Caco-2 (cell line): Measurements from ENCODE around the gene TRDN. TPM values are rescaled to one million over a fixed set of nuclear protein-coding genes. Genes with fewer than 3 reads are reported as not detected.

Experiments
- BruUV-seq: library from RNA; stranded (reverse); fragments of 400-500 nt; replicated peaks from 2 replicates; lab custom pipeline; 2021; lab: Mats Ljungman, UMichigan
- CTCF ChIA-PET: fragments of 300-600 bp; sonication (Branson Sonifier 250); formaldehyde crosslinking; loops from one replicate; lab custom pipeline; 2022; ENCODE audit warnings: antibody characterized with exemption; lab: Charles Lee
- POLR2A ChIA-PET: fragments of 300-600 bp; sonication (Branson Sonifier 250); formaldehyde crosslinking; loops from one replicate; lab custom pipeline; 2022; ENCODE audit warnings: antibody characterized with exemption; lab: Charles Lee
- DNase-seq, 2 experiments: peaks; one replicate each; pipeline versions ENCODE4 v3.0.0 to v3.0.0-alpha.2; 2020 to 2022
- H3K27me3 ChIP-seq: replicated peaks from 2 replicates; pipeline ENCODE4 v1.6.0; 2011; ENCODE audit warnings: low read length; ENCODE audit not compliant: control insufficient read depth, insufficient read depth
- H3K36me3 ChIP-seq: 2 replicates; pipeline ENCODE4 v1.5.1; 2011; ENCODE audit warnings: low read length; ENCODE audit not compliant: control insufficient read depth, insufficient read depth
- H3K4me1 ChIP-seq: fragments of 250-450 bp; sonication (Bioruptor Pico); 2 replicates; pipeline ENCODE4 v1.5.1; 2020; ENCODE audit warnings: mild to moderate bottlenecking
- H3K4me3 ChIP-seq: 2 replicates; pipeline ENCODE4 v1.5.1; 2011; ENCODE audit warnings: low read depth, mild to moderate bottlenecking, control low read depth, low read length
- H3K9me3 ChIP-seq: fragments of 250-450 bp; sonication (Bioruptor Pico); 2 replicates; pipeline ENCODE4 v1.5.1; 2020; ENCODE audit warnings: mild to moderate bottlenecking, moderate library complexity
- H3K27ac Mint-ChIP-seq: one replicate; pipeline ENCODE4 v1.8.0; 2022; ENCODE audit warnings: mixed read lengths; ENCODE audit not compliant: unreplicated experiment
- H3K27me3 Mint-ChIP-seq: one replicate; pipeline ENCODE4 v1.8.0; 2022; ENCODE audit warnings: mixed read lengths; ENCODE audit not compliant: insufficient read depth, unreplicated experiment
- H3K36me3 Mint-ChIP-seq: one replicate; pipeline ENCODE4 v1.8.0; 2022; ENCODE audit warnings: mild to moderate bottlenecking, mixed read lengths; ENCODE audit not compliant: insufficient read depth, unreplicated experiment
- H3K4me1 Mint-ChIP-seq: one replicate; pipeline ENCODE4 v1.8.0; 2022; ENCODE audit warnings: low read depth, mixed read lengths; ENCODE audit not compliant: unreplicated experiment
- H3K4me3 Mint-ChIP-seq: one replicate; pipeline ENCODE4 v1.8.0; 2022; ENCODE audit warnings: mild to moderate bottlenecking, moderate library complexity, mixed read lengths; ENCODE audit not compliant: unreplicated experiment
- H3K9me3 Mint-ChIP-seq: one replicate; pipeline ENCODE4 v1.8.0; 2022; ENCODE audit warnings: mixed read lengths; ENCODE audit not compliant: unreplicated experiment
- intact Hi-C: fragments of 100-400 bp; cut with micrococcal nuclease; formaldehyde crosslinking; loops from one replicate; pipeline ENCODE4 v1.10.0; 2022; ENCODE audit not compliant: unreplicated experiment
- total RNA-seq: library from RNA; stranded (reverse); gene quantifications from 2 replicates; pipeline ENCODE4 v1.2.3, GENCODE V29; 2022
- TF ChIP-seq, protein P1 (sequence below), 2 experiments: fragments of 200-600 bp in 1 of 2; IDR thresholded peaks; 1 replicate in 1 of 2; 2 replicates in 1 of 2; pipeline versions ENCODE4 v1.5.1 to v1.8.0; 2011 to 2022; ENCODE audit warnings: antibody characterized with exemption in 1 of 2, control low read depth in 1 of 2, inconsistent platforms in 1 of 2, low read depth in 1 of 2, low read length in 1 of 2, mild to moderate bottlenecking in 1 of 2, moderate library complexity in 1 of 2; ENCODE audit not compliant: insufficient read depth in 1 of 2, severe bottlenecking in 1 of 2, unreplicated experiment in 1 of 2

Gene TRDN
- total RNA-seq, 1 experiment from 2014 or later, result not detected

DNA sequence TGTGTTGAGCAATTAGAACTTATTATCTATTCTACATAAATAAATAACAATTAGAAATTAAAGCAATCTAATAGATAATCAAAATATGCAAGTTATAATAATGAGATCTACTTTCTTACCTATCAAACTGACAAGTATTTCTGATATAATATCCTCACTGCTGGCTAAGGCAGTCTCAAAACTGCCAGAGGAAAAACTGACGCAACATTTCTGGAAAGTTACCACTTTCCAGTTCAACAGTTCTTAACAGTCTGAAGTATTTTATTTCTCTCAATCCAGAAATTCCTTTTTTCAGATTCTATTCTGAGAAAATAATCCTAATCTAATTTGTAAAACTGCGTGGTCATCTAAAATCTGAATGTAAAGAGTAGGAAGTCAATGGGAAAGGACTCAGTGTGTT, 121.0 kb downstream of the TRDN start:
- H3K4me1 ChIP-seq, result no peaks in the 10 kb centered on the region
- Mint-ChIP-seq H3K4me1 (no peaks in the 10 kb centered on the region), H3K27me3 (peaks cover 2% of the 10 kb centered on the region), H3K4me3 (no peak overlapping the region), H3K27ac (no peak overlapping the region), H3K36me3 (no peaks in the 10 kb centered on the region), H3K9me3 (no peaks in the 10 kb centered on the region)
- H3K9me3 ChIP-seq, result no peaks in the 10 kb centered on the region
- TF ChIP-seq, protein P1, sequence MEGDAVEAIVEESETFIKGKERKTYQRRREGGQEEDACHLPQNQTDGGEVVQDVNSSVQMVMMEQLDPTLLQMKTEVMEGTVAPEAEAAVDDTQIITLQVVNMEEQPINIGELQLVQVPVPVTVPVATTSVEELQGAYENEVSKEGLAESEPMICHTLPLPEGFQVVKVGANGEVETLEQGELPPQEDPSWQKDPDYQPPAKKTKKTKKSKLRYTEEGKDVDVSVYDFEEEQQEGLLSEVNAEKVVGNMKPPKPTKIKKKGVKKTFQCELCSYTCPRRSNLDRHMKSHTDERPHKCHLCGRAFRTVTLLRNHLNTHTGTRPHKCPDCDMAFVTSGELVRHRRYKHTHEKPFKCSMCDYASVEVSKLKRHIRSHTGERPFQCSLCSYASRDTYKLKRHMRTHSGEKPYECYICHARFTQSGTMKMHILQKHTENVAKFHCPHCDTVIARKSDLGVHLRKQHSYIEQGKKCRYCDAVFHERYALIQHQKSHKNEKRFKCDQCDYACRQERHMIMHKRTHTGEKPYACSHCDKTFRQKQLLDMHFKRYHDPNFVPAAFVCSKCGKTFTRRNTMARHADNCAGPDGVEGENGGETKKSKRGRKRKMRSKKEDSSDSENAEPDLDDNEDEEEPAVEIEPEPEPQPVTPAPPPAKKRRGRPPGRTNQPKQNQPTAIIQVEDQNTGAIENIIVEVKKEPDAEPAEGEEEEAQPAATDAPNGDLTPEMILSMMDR (IDR thresholded peaks at IDR 0.05; ENCODE audit: insufficient read depth in 1 of 2, low read depth in 1 of 2, low read length in 1 of 2, severe bottlenecking in 1 of 2, unreplicated experiment in 1 of 2), result no peak
- ChIA-PET CTCF (no interaction called here), POLR2A (no interaction called here)
- intact Hi-C loops, result no loop called here
- no peak for DNase-seq
- H3K4me3 ChIP-seq, result no peak overlapping the region
- no TSS peak for BruUV-seq
- no peaks in the 10 kb centered on the region for H3K36me3 ChIP-seq
- H3K27me3 ChIP-seq, result no peaks in the 10 kb centered on the region

DNA sequence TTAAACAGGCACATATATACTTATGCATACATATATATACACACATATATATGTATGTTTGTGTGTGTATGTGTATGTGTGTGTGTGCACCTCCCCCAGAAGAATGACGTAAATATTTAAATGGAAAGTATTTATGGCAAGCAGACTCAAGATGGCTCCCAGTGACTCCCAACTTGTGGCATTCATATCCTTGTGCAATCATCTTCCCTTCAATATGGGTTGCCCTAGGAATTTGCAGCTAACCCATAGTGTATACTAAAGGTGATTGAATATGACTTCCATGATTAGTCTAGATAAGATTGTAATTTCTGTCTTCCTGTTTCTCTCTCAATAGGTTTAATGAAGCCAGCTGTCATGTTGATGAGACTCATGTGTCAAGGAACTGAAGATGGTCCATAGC, 127.6 kb downstream of the TRDN start:
- H3K9me3 ChIP-seq, result no peaks in the 10 kb centered on the region
- ChIA-PET CTCF (no interaction called here), POLR2A (no interaction called here)
- no peak overlapping the region for H3K27ac Mint-ChIP-seq
- H3K27me3 ChIP-seq, result no peaks in the 10 kb centered on the region
- no TSS peak for BruUV-seq
- H3K36me3 Mint-ChIP-seq, result no peaks in the 10 kb centered on the region
- no peaks in the 10 kb centered on the region for H3K4me1 Mint-ChIP-seq
- H3K4me3 ChIP-seq, result no peak overlapping the region
- no peak overlapping the region for H3K4me3 Mint-ChIP-seq
- TF ChIP-seq, protein P1 (IDR thresholded peaks at IDR 0.05; ENCODE audit: insufficient read depth in 1 of 2, low read depth in 1 of 2, low read length in 1 of 2, severe bottlenecking in 1 of 2, unreplicated experiment in 1 of 2), result no peak
- DNase-seq, result no peak
- no peaks in the 10 kb centered on the region for H3K27me3 Mint-ChIP-seq
- H3K36me3 ChIP-seq, result no peaks in the 10 kb centered on the region
- no peaks in the 10 kb centered on the region for H3K9me3 Mint-ChIP-seq
- no peaks in the 10 kb centered on the region for H3K4me1 ChIP-seq
- intact Hi-C loops, result no loop called here

DNA sequence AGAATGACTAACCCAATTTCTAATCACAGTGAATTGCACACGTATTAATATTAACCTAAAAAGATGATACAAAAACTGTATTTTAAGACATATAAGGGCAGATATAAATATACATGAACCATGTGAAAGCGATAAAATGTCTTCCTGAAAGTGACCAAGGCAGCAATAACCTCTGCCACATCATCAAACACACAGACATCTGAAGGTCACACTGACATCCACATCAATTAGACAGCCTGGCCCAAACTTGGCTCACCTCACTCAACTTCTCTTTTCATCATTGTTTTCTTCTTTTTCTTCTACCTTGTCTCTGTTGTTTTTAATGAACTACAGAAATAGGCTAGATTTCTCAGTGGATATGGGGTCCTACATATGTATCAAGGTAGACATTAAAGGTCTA, 128.5 kb downstream of the TRDN start:
- Mint-ChIP-seq H3K9me3 (no peaks in the 10 kb centered on the region), H3K27ac (no peak overlapping the region), H3K27me3 (peaks cover 3% of the 10 kb centered on the region), H3K36me3 (no peaks in the 10 kb centered on the region), H3K4me3 (no peak overlapping the region), H3K4me1 (no peaks in the 10 kb centered on the region)
- no TSS peak for BruUV-seq
- H3K9me3 ChIP-seq, result no peaks in the 10 kb centered on the region
- H3K4me3 ChIP-seq, result no peak overlapping the region
- no peak for DNase-seq
- TF ChIP-seq, protein P1 (IDR thresholded peaks at IDR 0.05; ENCODE audit: insufficient read depth in 1 of 2, low read depth in 1 of 2, low read length in 1 of 2, severe bottlenecking in 1 of 2, unreplicated experiment in 1 of 2), result no peak
- no peaks in the 10 kb centered on the region for H3K4me1 ChIP-seq
- CTCF ChIA-PET, result no interaction called here
- POLR2A ChIA-PET, result no interaction called here
- intact Hi-C loops, result no loop called here
- no peaks in the 10 kb centered on the region for H3K36me3 ChIP-seq
- H3K27me3 ChIP-seq, result no peaks in the 10 kb centered on the region
